Stimulated activated CD4-positive, alpha-beta T cell treated with anti-CD3 and anti-CD28 coated beads, TNF-alpha, amount 100 ng/mL, for 24 hours (primary cell): Measurements from ENCODE around the gene IRF3.
A peak's percentile ranks its signal among the peaks of the same experiment; 100 is the strongest.

Experiments
- DNase-seq, 3 experiments: peaks; one replicate each; pipeline ENCODE4 v3.0.0-alpha.2; 2020; ENCODE audit warnings: low read depth in 3 of 3

The IRF3 gene

GRCh38 chr19:49669516-49669915 lies 3.9 kb upstream of the IRF3 start:
- DNase-seq = no peak

- no peak for DNase-seq
Measured at GRCh38 chr19:49667473-49667872, 1.8 kb upstream of the IRF3 start.

GRCh38 chr19:49666120-49666444 lies 425 bp upstream of the IRF3 start:
- no peak for DNase-seq

GRCh38 chr19:49665036-49665350 lies 664 bp downstream of the IRF3 start:
- no peak for DNase-seq

- DNase-seq = peak; percentile 83 to 95 (median 85)
Measured at GRCh38 chr19:49664171-49665035, 1.3 kb downstream of the IRF3 start.

- no peak for DNase-seq
Measured at GRCh38 chr19:49663224-49663623, 2.4 kb downstream of the IRF3 start.

GRCh38 chr19:49662011-49662410 lies 3.6 kb downstream of the IRF3 start:
- DNase-seq = no peak

GRCh38 chr19:49660338-49660961 lies 5.2 kb downstream of the IRF3 start:
- no peak for DNase-seq

- no peak for DNase-seq
Measured at GRCh38 chr19:49658566-49659442, 6.9 kb downstream of the IRF3 start.

- DNase-seq = no peak
Measured at GRCh38 chr19:49658139-49658517, 7.5 kb downstream of the IRF3 start.

GRCh38 chr19:49657493-49658138 lies 8.0 kb downstream of the IRF3 start:
- DNase-seq = no peak

GRCh38 chr19:49656456-49657109 lies 9.1 kb downstream of the IRF3 start:
- DNase-seq = no peak

GRCh38 chr19:49655570-49656455 lies 9.8 kb downstream of the IRF3 start:
- no peak for DNase-seq

- DNase-seq = no peak
Measured at GRCh38 chr19:49654581-49654980, 11.1 kb downstream of the IRF3 start.

- no peak for DNase-seq
Measured at GRCh38 chr19:49653466-49653806, 12.2 kb downstream of the IRF3 start.

- DNase-seq = no peak
Measured at GRCh38 chr19:49652551-49653465, 12.8 kb downstream of the IRF3 start.

GRCh38 chr19:49651820-49652550 lies 13.7 kb downstream of the IRF3 start:
- no peak for DNase-seq

GRCh38 chr19:49651029-49651819 lies 14.4 kb downstream of the IRF3 start:
- no peak for DNase-seq
